SU-DHL-6 (cell line): ENCODE measurements around the gene PHKA2.

ENCODE experiments used
- EZH2phosphoT487 ChIP-seq: fragments of 200-600 bp; sonication (generic), shearing (Covaris generic); conservative IDR thresholded peaks from 2 replicates; pipeline ENCODE4 v1.6.1; 2018; ENCODE audit warnings: mild to moderate bottlenecking, antibody characterized with exemption, low read length, moderate library complexity, mixed read lengths
- TF ChIP-seq, protein P1 (sequence below): fragments of 200-600 bp; sonication (generic); IDR thresholded peaks from one replicate; pipeline ENCODE4 v1.5.1; 2017; ENCODE audit warnings: antibody characterized with exemption, mild to moderate bottlenecking, low read length, moderate library complexity; ENCODE audit not compliant: insufficient read depth, poor library complexity, severe bottlenecking

- TF ChIP-seq, protein P1, sequence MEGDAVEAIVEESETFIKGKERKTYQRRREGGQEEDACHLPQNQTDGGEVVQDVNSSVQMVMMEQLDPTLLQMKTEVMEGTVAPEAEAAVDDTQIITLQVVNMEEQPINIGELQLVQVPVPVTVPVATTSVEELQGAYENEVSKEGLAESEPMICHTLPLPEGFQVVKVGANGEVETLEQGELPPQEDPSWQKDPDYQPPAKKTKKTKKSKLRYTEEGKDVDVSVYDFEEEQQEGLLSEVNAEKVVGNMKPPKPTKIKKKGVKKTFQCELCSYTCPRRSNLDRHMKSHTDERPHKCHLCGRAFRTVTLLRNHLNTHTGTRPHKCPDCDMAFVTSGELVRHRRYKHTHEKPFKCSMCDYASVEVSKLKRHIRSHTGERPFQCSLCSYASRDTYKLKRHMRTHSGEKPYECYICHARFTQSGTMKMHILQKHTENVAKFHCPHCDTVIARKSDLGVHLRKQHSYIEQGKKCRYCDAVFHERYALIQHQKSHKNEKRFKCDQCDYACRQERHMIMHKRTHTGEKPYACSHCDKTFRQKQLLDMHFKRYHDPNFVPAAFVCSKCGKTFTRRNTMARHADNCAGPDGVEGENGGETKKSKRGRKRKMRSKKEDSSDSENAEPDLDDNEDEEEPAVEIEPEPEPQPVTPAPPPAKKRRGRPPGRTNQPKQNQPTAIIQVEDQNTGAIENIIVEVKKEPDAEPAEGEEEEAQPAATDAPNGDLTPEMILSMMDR: no peak
- no peak for TF ChIP-seq EZH2phosphoT487
Measured at GRCh38 chrX:18894156-18894555, 89.8 kb downstream of the PHKA2 start.
